ENCODE results near the gene SOS2.

The SOS2 gene

GRCh38 chr14:50231475-50232275, at the start of gene SOS2:
SOS2 (minus strand) TSS chr14:50231578; CDS start chr14:50231283, 295 bp downstream.
- DNase-seq, result peak; percentile 97

GRCh38 chr14:50272498-50272897, 41.1 kb upstream of the SOS2 start:
- no peak for DNase-seq

GRCh38 chr14:50270932-50271331, 39.6 kb upstream of the SOS2 start:
- no peak for DNase-seq

GRCh38 chr14:50265029-50265428, 33.7 kb upstream of the SOS2 start:
- no peak for DNase-seq

GRCh38 chr14:50263321-50263720, 31.9 kb upstream of the SOS2 start:
- DNase-seq, result no peak

GRCh38 chr14:50262865-50263264, 31.5 kb upstream of the SOS2 start:
- DNase-seq, result no peak

- DNase-seq, result peak; percentile 54
Measured at GRCh38 chr14:50260511-50260910, 29.1 kb upstream of the SOS2 start.

- DNase-seq, result no peak
Measured at GRCh38 chr14:50260072-50260471, 28.7 kb upstream of the SOS2 start.

- no peak for DNase-seq
Measured at GRCh38 chr14:50257732-50258131, 26.4 kb upstream of the SOS2 start.

- DNase-seq, result no peak
Measured at GRCh38 chr14:50254248-50254647, 22.9 kb upstream of the SOS2 start.

- DNase-seq, result no peak
Measured at GRCh38 chr14:50249136-50249775, 17.9 kb upstream of the SOS2 start.

GRCh38 chr14:50247245-50247644, 15.9 kb upstream of the SOS2 start:
- DNase-seq, result no peak

GRCh38 chr14:50242566-50243310, 11.4 kb upstream of the SOS2 start:
- DNase-seq, result peak; percentile 15

- no peak for DNase-seq
Measured at GRCh38 chr14:50242096-50242495, 10.7 kb upstream of the SOS2 start.

- DNase-seq, result no peak
Measured at GRCh38 chr14:50237427-50237826, 6.0 kb upstream of the SOS2 start.

GRCh38 chr14:50233951-50234250, 2.5 kb upstream of the SOS2 start:
- no peak for DNase-seq

- peak; percentile 54 for DNase-seq
Measured at GRCh38 chr14:50233166-50233950, 2.0 kb upstream of the SOS2 start.

- no peak for DNase-seq
Measured at GRCh38 chr14:50232276-50232642, 881 bp upstream of the SOS2 start.

- peak; percentile 85 for DNase-seq
Measured at GRCh38 chr14:50230701-50231474, 490 bp downstream of the SOS2 start.

- DNase-seq, result no peak
Measured at GRCh38 chr14:50230401-50230700, 1.0 kb downstream of the SOS2 start.

- no peak for DNase-seq
Measured at GRCh38 chr14:50229681-50230080, 1.7 kb downstream of the SOS2 start.

GRCh38 chr14:50228313-50228712, 3.1 kb downstream of the SOS2 start:
- no peak for DNase-seq

- peak; percentile 78 for DNase-seq
Measured at GRCh38 chr14:50225974-50226297, 5.4 kb downstream of the SOS2 start.

Data from NCI-H69 (cell line).